ENCODE results near the gene COG5. TPM values are rescaled to one million over a fixed set of nuclear protein-coding genes. Genes with fewer than 3 reads are reported as not detected.

Gene COG5
- total and polyA plus RNA-seq, 2 of the 4 experiments (the other 2 are of a cell fraction), result 18.5 to 27.4 TPM

- H3K4me3 ChIP-seq (ENCODE audit: insufficient read depth, low read depth, low read length), result no peak overlapping the region
- no peak overlapping the region for H3K9ac ChIP-seq (ENCODE audit: low read depth, low read length)
- H2AFZ ChIP-seq (replicated peaks; ENCODE audit: low read length, poor library complexity), result no peak overlapping the region
- H3K56ac ChIP-seq (ENCODE audit: extremely low read depth, insufficient read depth, low read length), result no peak overlapping the region
- no peak overlapping the region for H2BK15ac ChIP-seq (ENCODE audit: low read depth, low read length)
- no peak overlapping the region for H3K18ac ChIP-seq (ENCODE audit: low read depth, low read length)
- BruUV-seq (replicated peaks), result no TSS peak
- no peak overlapping the region for H2BK20ac ChIP-seq (ENCODE audit: low read depth, low read length)
- POLR2A ChIA-PET (ENCODE audit: unreplicated experiment), result no interaction called here
- no peak overlapping the region for H4K5ac ChIP-seq (ENCODE audit: low read depth, low read length)
- dilution Hi-C loops (cut with HindIII; ENCODE audit: low sequenced_read_pairs, unreplicated experiment) (no loop called here), in situ Hi-C loops (cut with MboI; ENCODE audit: low sequenced_read_pairs) (no loop called here), intact Hi-C loops (cut with micrococcal nuclease) (no loop called here)
- no peak overlapping the region for H3K27ac ChIP-seq (ENCODE audit: insufficient read depth, low read length)
- CTCF ChIA-PET, result no interaction called here
- H3K4ac ChIP-seq (ENCODE audit: low read depth, low read length), result no peak overlapping the region
- no peaks in the 10 kb centered on the region for H3K9me1 ChIP-seq (ENCODE audit: insufficient read depth, low read length)
- H3K23ac ChIP-seq (ENCODE audit: low read depth, low read length), result no peak overlapping the region
- WGBS, 2 experiments (ENCODE audit: extremely low coverage in 2 of 2, insufficient read length in 1 of 2), result no CpG with 5 or more reads among the region's 1 CpG
- H4K20me1 ChIP-seq (ENCODE audit: insufficient read depth, low read length), result no peaks in the 10 kb centered on the region
- no peaks in the 10 kb centered on the region for H3K9me3 ChIP-seq (ENCODE audit: control insufficient read depth, insufficient read depth, low read length)
- TF ChIP-seq FOS (IDR thresholded peaks at IDR 0.05; ENCODE audit: low read depth, low read length), result peak; percentile 60
- TF ChIP-seq MXI1 (IDR thresholded peaks at IDR 0.05; ENCODE audit: borderline replicate concordance, low read depth, low read length), result no peak
- TF ChIP-seq BHLHE40 (IDR thresholded peaks at IDR 0.05; ENCODE audit: low read depth, low read length), result peak; percentile 58; the same call in 1 of the 2 replicates
- H3K4me2 ChIP-seq (ENCODE audit: low read depth, low read length), result peak overlapping the region; percentile 40; the same call in 1 of the 2 replicates
- H4K8ac ChIP-seq (ENCODE audit: low read depth in 2 of 2, low read length in 2 of 2), result no peak overlapping the region
- peak; percentile 98 for ATAC-seq (ENCODE audit: low read depth)
- peaks cover 2% of the 10 kb centered on the region for H3K4me1 ChIP-seq (ENCODE audit: control insufficient read depth, insufficient read depth, low read length)
- no peaks in the 10 kb centered on the region for H3K36me3 ChIP-seq (ENCODE audit: control insufficient read depth, insufficient read depth, low read length)
- no peak overlapping the region for H2BK120ac ChIP-seq (ENCODE audit: low read depth, low read length)
- no peaks in the 10 kb centered on the region for H3K27me3 ChIP-seq (ENCODE audit: control insufficient read depth, insufficient read depth, low read length)
- H2AK5ac ChIP-seq (ENCODE audit: low read depth, low read length), result no peak overlapping the region
- peaks cover 6 to 7% of the 10 kb centered on the region in 2 experiments; a peak in 1 of 4 replicates for H3K79me1 ChIP-seq (ENCODE audit: low read depth in 1 of 2, low read length in 2 of 2)
- H2AK9ac ChIP-seq (replicated peaks; ENCODE audit: low read depth, low read length, poor library complexity), result no peak overlapping the region
- peak; percentile 83 for DNase-seq
- H3K14ac ChIP-seq (replicated peaks; ENCODE audit: low read depth, low read length), result no peak overlapping the region
- no peak overlapping the region for H2BK5ac ChIP-seq (ENCODE audit: low read depth, low read length, poor library complexity, severe bottlenecking)
- no peak overlapping the region for H4K91ac ChIP-seq (ENCODE audit: insufficient read depth, low read depth, low read length)
These were observed 191.4 kb downstream of the COG5 start for GRCh38 chr7:107372298-107372697.

Data from IMR-90 (cell line).